ENCODE results near the gene TSPAN3.

- no peak for TF ChIP-seq REST (IDR thresholded peaks at IDR 0.05; ENCODE audit: low read depth)
- TF ChIP-seq, protein P1, sequence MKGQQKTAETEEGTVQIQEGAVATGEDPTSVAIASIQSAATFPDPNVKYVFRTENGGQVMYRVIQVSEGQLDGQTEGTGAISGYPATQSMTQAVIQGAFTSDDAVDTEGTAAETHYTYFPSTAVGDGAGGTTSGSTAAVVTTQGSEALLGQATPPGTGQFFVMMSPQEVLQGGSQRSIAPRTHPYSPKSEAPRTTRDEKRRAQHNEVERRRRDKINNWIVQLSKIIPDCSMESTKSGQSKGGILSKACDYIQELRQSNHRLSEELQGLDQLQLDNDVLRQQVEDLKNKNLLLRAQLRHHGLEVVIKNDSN (IDR thresholded peaks at IDR 0.05), result no peak
- no peak for TF ChIP-seq TAF1 (IDR thresholded peaks at IDR 0.05; ENCODE audit: low read depth)
- no peak for TF ChIP-seq CEBPB (IDR thresholded peaks at IDR 0.05)
These were observed 22.5 kb upstream of the TSPAN3 start for GRCh38 chr15:77093436-77093835.
